NCI-H446 (cell line): ENCODE measurements around the gene MAP3K21.

Experiments
- DNase-seq, 2 experiments: peaks; one replicate each; lab custom pipeline; 2025; lab: John Stamatoyannopoulos, UW

MAP3K21 gene

DNA sequence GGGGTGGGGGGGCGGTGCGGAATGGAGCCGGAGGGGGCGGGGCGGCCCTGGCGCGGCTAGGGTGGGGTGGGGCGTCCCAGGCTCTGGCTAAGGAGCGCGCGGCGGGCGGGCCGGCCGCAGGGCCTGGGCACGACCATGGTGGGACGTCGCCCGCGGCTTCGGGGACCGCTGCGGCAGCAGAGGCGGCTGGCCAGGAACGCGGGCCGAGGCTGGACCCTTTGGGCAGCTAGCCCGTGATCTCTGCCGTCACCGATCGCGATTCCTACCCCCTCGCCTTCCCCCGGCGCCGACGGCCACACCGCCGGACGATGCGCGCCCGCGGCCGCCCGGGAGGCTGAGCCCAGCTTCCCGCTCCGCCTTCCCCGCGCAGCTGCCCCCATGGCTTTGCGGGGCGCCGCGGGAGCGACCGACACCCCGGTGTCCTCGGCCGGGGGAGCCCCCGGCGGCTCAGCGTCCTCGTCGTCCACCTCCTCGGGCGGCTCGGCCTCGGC, at the start of gene MAP3K21:
MAP3K21 (plus strand) TSS at position 74 of the 491 bp plus-strand sequence; CDS start at position 379, 305 bp downstream.
- DNase-seq = no peak

DNA sequence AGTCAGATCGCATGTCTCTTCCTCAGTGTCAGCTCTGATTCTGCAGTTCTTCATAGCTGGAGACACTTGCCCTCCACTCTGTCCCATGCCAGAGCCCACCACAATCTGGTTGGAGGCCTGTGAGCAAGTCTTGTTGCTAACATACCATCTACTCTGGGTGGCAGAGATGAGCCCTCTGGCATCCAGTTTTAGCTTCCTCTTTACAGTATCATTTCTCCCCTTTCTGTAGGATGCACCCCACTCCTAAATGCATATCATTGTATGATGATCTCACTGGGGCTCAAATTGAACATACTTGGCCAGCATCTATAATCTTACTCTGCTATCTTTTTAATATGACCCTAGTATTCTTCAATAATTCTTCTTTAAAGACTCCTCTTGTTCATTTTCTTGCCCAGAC, 48.9 kb upstream of the MAP3K21 start:
- no peak for DNase-seq

DNA sequence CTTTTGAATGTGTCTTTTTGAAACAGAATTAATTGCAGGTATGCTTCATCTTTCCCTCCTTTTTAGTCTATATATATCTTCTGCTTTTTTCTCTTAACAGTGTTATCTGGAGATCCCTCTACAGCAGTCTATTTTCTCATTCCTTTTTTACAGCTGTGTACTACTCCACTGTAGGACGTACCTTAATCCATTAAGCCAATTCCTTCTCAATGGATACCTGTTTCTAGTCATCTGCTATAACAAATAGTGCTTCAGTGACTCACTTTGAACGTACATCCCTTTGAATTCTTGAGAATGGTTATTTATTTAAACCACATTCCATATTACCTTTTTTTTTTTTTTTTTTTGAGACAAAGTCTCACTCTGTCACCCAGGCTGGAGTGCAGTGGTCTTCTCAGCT, 47.6 kb upstream of the MAP3K21 start:
- no peak for DNase-seq

DNA sequence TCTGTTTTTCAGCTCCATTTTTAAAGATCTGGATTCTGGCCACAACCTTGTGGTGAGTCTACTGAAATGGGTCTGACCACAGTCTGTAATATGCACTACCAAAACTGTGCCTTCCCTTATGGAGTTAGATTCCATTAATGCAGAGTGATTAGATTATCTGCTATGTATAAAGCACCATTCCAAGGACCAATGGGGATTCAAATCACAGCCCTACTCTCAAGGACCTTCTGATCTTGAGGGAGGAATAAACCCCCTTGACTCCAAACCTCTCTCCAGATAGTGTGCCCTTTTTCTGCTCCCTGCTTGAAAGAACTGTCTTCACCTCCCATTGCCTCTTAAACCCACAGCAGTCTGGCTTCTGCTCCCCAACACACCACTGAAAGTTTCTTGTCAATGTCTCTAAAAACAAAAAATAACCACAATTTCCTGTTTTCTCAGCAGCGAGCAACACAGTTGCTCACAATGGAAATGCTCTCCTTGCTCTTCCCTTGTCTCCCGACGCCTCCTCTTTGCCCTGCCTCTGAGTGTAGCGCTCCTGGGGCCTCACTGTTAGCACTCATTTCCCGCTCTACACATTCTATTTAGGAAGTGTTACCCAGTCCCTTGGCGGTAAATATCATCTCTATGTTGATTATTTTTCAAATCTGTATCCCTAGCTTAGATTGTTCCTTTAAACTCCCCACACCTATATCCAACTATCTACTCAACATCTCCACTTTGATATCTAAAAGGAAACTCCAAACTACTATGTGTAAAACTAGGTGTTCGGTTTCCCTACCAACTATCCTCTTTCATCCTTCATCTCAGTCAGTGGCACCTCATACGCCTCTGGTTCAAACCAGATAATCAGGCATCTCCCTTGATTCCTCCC, 45.6 kb upstream of the MAP3K21 start:
- no peak for DNase-seq

DNA sequence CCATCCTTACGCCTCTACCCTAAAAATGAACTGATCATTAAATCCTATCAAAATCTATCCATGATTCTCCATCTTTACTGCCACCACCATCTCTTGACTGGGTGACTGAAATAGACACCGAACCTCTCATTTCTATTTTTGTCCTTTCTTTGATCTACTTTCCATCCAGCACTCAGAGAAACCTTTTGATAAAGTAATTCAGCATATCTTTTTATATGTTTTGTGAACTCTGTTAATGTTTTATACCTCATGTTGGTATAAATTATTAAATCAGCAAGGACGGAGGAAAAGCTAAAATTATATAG, 45.0 kb upstream of the MAP3K21 start:
- DNase-seq = no peak

DNA sequence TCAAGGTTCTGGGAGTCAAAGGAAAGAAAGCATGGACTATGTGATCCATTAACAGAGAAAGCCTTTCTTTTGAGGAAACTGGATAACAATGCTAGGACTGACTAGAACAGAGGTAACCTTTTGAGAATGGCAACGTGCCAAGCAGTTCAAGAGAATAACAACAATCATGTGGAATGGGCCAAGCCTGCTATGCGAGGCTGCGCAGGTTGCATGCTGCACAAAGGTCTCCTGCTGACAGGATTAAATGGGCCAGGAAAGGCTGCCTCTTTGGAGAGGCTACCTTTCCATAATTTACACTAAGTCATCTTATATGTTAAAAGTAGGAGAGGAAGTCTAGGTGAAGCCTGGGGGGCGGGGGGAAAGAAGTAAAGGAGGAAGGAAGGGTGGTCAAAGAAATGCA, 37.8 kb upstream of the MAP3K21 start:
- DNase-seq = no peak

DNA sequence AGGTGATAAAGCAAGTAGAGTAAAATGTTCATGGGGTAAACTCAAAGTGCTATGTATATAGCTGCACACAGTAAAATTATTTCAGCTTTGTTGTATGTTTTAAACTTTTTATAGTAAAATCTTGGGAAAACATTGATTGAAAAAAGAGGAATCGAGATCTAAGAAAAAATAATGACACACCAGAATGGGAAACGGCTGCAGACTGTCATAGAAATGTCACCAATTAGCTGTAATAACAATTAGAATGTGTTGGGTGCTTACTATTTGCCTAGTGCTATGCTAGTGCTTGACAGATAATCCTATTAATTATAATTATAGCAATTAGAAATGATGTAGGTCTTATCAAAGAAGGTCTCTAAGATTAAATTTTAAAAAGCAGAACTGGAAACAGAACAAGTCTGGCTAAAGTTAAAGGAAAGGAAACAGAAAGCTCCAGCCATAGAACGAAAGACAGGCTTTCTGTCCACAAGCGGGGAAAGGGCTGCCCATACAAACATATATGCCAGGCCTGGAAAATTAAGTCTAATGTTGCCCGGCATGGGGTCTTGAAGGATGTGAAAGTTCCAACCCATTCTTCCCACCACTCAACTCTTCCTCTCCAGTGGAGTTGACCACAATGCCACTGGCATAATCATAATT, 37.0 kb upstream of the MAP3K21 start:
- DNase-seq = no peak

DNA sequence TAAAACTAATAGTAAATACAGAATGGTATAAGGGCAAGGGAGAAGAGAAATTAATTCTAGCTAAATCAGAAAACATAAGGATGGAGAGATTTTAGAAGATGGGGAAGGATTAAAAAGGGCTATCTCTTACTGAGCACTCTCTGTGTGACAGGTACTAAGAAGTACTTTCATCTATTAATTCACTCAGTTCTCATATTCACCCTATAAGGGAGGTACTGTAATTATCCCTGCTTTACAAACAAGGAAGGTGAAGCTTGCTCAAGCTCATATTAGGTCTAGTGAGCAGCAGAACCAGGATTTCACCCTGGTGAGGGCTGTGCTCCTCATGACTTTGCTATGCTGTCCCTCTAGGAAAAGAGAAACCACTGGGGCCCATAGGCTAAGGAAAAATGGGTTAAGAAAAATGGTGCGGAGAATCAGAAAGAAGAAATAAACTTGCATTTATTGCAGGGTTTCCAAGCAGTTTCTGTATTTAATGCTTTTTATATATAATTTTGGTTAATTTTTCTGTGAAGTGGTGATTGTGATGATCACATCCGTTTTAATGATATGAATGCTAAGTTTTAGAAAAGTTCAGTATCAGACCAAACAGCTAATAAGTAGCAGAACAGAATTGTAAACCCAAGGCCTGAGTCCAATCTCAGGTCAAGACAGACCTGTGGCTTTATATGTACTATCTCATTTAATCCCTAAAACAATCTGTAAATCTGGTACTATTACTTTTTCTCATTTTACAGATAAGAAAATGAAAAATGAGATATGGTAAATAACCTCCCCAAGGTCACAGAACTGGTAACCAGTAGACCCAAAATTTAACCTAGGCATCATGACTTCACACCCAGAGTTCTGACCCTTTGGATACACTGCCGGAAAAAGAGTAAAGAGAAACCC, 33.7 kb upstream of the MAP3K21 start:
- DNase-seq = no peak

DNA sequence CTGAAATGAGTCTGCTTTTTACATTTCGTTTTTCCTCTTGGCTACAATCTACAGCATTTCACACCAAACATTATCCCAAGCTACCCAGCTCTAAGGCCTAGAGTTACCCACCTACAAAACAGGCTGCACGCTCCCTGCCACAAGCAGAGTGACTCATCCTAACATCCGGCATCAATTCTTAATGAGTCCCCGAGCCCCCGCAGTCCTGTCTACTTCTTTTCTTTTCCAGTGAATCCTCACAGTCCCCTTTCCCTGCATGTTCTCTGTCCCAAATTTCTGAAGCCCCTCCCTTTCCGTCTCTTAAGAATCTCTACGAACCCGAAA, 32.6 kb upstream of the MAP3K21 start:
- peak in 1 of 2 experiments; percentile 32 for DNase-seq

DNA sequence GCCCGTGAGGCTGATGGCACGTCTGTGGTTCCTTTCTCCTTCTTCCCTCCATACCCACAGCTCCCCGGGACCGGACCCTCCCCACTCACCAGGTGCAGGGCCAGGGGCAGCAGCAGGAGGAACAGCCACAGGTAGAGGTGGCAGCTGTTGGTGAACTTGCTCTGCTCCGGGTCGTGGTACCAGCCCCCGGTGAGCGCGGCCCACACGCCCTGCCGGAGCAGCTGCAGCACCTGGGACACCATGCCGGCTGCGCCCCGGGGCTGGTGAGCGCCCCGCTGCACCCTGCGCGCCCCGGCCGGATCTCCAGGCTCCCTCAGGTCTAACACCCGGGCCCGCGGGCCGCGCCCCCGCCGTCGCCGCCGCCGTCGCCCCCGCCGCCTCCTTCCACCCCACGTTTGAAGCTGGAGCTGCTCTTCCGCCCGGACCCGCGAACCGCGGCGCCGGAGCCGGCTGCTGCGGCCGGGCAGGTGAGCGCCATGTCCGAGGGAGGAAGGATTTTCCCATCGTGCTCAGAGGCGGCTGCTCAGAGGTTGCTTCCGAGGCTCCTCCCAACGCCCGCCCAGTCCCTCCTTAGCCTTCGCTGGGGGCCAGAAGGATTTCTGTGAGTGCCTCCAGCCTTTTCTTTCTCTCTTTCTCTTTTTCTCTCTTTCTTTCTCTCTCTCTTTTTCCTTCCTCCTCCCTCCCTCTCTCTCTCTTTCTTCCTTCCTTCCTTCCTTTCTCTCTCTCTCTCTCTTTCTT, 32.1 kb upstream of the MAP3K21 start, which contains the start of gene PCNX2:
PCNX2 (minus strand) TSS at position 489 of the 738 bp plus-strand sequence; CDS start at position 242, 247 bp downstream.
- DNase-seq = peak; percentile 7 to 71

DNA sequence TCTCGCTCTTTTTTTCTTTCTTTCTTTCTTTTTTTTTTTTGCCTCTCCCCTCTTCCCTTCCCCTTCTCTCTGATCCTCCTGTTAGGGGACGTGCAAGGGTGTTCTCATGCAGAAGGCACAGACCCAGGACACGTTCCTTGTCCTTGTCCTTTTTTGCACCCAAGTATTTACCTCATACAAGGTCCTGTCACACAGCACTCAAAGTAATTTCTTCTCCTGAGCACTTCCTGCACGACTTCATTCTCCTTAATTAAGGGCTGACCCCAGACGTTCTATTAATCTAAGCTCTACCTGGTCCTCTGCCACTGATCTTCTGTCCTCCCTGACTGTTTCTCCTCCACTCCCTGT, 31.6 kb upstream of the MAP3K21 start:
- DNase-seq = no peak

DNA sequence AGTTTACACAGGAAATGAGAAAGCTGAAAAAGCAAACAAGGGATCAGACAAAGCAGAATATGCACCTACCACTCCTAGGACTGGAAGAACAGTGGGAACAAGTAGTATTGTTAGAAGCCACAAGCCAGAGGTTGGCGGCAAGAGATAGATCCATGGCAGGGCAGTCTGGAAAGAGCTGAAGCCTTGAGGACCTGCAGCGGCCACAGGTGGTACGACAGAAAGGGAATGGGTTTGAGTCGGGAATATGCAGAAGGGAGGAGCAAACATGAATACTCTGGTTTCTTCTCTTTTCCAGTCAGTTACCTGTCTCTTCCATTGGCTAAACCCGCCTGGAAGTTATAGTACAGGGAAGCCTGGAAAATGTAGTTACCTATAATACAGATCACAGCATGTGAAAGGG, 28.1 kb upstream of the MAP3K21 start:
- no peak for DNase-seq

DNA sequence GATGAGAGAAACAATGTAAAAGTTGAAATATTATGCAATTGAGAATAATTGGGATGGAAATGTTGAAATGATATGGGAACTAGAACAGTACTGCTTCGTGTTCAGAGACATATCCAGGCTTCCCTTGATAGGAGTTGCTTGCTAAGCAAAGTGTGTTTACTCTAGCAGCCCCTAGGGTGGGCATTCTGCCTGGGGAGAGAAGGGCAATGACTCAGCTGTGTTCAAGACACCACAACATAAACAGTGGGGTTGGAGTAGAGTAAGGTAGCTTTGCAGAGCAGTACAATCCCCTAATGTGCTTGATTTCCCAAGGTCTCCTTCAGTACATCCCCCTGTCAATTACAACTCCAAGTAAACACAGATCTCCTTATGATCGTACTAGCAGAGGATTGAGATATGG, 27.2 kb upstream of the MAP3K21 start:
- DNase-seq = no peak

DNA sequence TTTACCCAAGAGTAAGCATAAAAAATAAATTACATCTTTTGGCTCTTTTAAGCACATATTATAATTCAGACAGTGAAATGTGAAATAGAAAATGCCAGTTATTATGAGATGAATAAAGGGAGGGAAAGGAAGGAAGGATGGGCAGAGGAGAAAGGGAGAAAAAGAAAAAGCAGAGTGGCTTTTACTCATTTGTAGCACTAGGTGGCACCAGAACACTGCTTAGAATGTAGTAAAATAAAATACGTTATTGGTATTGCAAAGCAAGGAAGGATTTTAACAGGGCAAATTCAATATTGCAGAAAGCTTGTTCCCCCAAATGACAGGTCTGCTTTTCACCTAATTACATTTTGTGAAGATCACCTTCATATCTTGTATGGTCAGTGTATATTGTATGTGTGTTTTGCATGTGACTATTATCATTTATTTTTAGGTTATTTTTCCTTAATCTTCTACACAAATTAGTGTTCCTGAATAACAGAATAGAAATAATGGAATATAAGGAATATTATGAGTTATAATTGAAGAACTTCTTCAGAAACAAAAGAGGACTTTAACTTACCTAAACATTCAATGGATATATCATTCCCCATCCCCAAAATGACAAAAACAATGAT, 22.9 kb upstream of the MAP3K21 start:
- peak in 1 of 2 experiments; percentile 67 for DNase-seq

DNA sequence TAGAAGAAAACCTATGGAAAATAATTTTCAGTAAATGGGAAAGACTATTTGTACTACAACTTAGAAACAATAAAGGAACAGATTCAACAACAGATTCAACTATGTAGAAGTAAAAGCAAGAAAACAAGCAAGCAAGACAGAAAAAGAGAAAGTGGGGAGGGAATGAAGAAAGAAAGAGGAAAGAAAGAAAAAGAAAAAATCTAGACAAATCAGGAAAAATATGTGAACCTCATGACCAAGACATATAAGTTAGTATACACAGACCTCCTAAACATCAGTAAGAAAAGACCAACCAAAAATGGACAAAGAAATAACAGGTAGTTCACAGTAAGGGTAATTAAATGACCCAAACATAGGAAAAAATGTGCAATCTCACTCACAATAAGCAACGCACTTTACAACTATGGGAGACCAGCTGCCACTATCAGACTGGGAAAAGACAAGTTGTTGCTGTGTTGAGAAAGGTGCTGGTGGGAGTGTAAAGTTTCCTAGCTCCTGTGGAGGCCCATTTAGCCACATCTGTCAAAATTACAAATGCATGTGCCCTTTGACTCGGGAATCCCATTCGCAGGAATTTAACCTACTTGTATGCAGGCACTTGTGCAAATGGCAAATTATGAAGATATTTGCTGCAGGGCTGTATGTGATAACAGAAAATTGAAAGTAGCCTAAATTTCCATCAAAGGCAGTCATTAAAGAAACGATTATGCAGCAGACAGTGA, 13.9 kb upstream of the MAP3K21 start:
- no peak for DNase-seq

DNA sequence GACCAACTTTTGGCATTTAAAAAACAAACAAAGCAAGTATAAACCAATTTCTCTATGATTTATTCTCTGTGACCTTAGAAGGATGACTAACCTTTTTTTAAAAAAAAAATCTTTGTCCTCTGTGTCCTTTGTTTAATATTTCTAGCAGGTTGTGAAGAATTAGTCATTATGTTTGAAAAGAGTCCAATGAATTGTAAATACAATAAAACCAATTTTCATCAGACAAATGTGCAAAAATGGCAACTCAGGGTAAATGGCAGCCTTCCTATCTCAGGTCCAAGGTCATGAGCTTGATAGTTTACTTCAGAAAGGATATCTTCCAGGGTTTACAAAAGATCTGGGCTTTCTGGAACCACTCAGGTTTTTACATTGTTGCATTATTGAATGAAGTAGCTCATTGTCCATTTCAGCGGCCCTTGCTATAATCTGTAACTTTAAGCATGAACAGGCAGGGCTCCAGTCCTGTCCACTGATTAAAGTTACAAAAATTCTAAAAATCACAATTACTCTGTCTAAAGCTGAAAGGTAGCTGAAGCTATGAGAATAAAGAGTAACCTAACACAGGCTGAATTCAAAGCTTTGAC, 11.7 kb upstream of the MAP3K21 start:
- no peak for DNase-seq

DNA sequence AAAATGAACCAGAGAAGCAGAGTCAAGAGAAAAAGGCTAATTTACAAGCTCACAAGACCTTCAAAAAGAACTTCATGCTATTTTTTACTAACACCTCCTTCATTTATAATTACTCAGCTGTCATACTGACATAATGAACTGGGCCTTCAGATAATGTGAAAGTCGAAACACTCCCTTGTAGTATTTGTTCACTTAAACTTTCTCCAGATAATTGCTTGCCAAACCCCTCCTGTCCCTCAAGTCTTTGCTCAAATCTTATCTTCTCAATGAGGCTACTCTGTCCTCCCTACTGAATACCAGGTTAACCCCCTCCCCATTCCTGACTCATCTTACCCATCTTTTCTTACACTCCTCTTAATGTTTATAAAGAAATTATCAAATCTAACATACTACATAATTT, 11.1 kb upstream of the MAP3K21 start:
- DNase-seq = no peak

DNA sequence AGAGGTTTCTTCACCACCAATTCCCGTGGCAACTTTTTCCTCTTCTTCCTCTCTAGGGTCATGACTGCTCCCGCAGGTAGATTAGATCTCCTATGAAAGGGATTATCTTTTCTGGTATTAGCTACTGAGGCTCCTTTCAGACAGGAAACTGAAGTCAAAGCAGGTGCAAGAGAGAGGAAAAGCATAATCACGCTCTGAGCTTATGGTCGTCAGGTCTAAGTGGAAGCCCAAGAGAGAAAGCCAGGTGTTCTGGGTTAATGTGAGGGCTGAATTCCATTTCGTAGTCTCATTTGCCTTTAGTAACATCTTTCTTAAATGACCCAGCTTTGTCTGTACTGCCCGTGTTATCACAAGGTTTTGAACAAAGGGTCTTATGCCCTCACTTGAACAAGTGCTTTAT, 8.3 kb upstream of the MAP3K21 start:
- no peak for DNase-seq

DNA sequence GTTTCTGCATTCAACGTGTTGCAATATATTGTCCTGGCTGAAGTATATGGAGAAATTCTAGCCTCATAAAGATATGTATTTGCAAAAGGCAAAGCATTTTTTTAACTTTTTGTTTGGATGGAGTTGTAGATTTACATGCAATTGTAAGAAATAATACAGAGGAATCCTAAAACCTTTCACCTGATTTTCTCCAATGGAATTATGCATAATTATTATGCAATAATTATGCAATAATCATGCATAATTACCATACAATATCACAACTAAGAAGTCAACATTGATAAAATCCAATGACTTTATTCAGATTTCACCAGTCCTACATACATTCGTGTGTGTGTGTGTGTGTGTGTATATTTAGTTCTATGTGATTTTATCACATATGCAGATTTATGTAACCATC, 7.5 kb upstream of the MAP3K21 start:
- DNase-seq = no peak

DNA sequence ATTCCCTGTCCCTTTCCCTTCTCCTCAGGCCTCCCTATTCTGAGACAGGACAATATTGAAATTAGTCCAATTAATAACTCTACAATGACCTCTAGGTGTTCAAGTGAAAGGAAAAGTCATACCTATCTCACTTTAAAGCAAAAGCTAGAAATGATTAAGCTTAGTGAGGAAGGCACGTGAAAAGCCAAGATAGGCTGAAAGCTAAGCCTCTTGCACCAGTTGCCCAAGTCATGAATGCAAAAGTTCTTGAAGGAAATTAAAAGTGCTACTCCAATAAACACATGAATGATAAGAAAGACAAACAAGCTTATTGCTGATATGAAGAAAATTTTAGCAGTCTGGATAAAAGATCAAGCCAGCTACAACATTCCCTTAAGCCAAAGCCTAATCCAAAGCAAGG, 3.8 kb upstream of the MAP3K21 start:
- no peak for DNase-seq
